ENCODE data around the gene PROS1. TPM values are rescaled to one million over a fixed set of nuclear protein-coding genes. Genes with fewer than 3 reads are reported as not detected.

Gene PROS1
- total RNA-seq, 4 donors from 2014 or later: 2.2 to 25.5 (median 12.9) TPM

Small RNAs within 50 kb of the gene (small RNA-seq; reads per million reads assigned to genes)
- 0 reads per million in 4 donors for gene RF00019
- 0 reads per million in 4 donors for gene RNU6-488P
- gene RNU6-511P: 0 reads per million in 4 donors

Other genes starting within 250 kb of the PROS1 start
- 1 to 10 TPM in 3 of 4 donors, under 1 TPM in 1; 0.80 to 4.9 (median 3.6) TPM for gene ARL13B, start 6.3 kb upstream of the PROS1 start, total RNA-seq
- 10 to 100 TPM in 2 of 4 donors, 1 to 10 TPM in 2; 4.9 to 23.5 (median 11.7) TPM for gene STX19, start 54.7 kb upstream of the PROS1 start, total RNA-seq
- gene DHFR2, start 89.0 kb upstream of the PROS1 start, total RNA-seq: 10 to 100 TPM in 1 of 4 donors, 1 to 10 TPM in 3; 6.0 to 16.7 (median 6.6) TPM
- gene NSUN3, start 89.2 kb upstream of the PROS1 start, total RNA-seq: 10 to 100 TPM; 10.3 to 27.9 (median 19.0) TPM